IPS DF 19.7 (cell line): Measurements from ENCODE around the gene TIMM50.
"Not testable (repeated sequence)": the region's sequence is repeated elsewhere in the genome, so short reads cannot be mapped to it uniquely, and the experiment has no call there.

Experiments used
- DNase-seq: peaks from one replicate; pipeline ENCODE4 v3.0.0-alpha.2; 2013; ENCODE audit warnings: low read depth, low spot score

Gene TIMM50

DNA sequence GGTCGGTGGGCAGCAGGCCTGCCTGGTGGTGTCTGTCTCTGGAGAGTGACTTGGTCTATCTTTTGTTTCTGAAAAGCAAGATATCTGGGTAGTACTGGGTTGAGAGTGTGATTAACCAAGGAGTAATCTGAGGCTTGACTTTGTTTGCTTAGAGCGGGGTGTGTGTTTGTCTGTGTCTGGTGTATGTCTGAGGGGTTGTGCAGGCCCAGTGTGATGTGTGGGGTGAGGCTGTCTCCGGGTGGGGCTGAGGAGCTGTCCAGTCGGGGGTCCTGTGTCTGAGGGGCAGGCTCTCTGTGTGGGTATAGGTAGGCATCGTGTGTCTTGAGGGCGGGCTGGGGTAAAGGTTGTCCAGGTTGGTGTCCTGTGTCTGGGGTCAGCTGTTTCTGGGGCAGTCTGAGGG, 11.1 kb upstream of the TIMM50 start:
- DNase-seq, result no peak

DNA sequence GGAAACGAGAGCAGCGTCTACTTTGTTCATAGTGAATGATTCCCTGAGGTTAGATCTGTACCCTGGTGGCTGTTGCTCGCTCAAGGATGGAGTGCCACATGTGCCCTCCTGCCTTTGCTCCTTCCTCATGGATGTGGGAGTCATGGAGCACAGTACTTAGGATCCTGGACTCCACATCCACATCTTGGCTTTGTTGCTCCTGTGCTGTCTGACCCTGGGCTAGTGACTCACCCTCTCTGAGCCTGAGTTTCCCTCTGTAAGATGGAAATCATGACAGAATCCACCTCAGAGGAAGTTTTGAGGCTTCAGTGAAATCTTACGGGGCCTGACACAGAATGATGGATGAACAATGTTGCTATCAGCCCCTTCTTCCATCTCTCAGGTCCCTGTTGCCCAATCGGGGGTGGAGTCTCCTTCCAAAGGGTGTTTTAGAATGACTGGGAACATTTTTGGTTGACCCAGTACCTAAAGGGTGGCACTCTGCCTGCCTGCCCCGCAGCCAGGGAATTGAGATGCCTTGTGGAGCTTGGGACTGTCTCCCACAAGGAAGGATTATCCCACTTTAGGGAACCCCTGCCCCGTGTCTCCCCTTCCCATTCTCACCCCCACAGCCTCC, 9.8 kb upstream of the TIMM50 start:
- DNase-seq, result no peak

DNA sequence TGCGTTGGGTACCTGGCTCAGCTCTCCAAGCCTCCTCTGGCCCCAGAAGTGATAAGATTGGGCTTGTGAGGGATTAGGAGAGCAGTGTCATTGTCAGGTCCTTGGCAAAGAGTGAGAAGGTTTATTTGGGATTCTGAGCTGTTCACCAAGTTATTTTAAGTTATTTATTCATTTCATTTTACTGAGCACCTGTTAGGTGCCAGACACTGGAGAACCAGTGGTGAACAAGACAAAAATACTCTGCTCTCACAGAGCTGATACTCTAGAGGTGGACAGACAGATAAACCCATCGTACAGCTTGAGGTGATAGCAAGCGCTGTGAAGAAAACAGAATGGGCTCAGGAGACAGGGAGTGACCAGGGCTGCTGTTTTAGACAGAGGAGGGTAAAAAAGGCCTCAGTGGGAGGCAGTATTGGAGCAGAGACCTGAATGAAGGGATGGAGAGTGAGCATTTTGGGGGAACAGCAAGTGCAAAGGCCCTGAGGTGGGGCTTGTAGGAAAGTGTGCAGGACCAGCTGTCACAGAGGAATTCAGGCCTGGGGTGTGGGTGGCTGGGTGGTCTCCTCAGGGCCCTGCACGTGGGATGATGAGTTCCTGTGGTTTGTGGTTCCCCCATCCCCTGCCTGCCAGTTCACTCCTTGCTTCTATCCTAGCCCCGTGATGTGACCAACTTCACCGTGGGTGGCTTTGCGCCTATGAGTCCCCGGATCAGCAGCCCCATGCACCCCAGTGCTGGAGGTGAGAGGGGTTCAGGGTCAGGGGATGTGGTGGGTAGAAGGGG, 8.7 kb upstream of the TIMM50 start:
- DNase-seq, result no peak

DNA sequence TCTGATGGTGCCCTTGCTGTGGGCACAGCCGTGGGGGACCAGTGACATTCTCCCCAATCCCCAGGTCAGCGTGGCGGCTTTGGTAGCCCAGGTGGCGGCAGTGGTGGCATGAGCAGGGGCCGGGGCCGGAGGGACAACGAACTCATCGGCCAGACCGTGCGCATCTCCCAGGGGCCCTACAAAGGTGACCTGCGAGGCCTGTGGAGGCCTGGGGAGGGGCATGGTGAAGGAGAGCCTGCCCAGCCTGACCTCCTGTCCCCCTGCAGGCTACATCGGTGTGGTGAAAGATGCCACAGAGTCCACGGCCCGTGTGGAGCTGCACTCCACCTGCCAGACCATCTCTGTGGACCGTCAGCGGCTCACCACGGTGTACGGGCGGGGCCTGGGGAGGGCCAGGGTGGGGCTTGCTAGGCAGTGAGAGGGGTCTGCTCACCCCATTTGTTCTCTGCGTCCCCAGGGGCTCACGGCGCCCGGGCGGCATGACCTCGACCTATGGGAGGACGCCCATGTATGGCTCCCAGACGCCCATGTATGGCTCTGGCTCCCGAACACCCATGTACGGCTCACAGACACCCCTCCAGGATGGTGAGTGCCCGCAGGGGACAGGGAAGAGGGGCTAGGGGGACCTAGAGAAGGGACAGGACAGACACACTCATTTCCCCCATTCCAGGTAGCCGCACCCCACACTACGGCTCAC, 7.7 kb upstream of the TIMM50 start:
- DNase-seq, result no peak

DNA sequence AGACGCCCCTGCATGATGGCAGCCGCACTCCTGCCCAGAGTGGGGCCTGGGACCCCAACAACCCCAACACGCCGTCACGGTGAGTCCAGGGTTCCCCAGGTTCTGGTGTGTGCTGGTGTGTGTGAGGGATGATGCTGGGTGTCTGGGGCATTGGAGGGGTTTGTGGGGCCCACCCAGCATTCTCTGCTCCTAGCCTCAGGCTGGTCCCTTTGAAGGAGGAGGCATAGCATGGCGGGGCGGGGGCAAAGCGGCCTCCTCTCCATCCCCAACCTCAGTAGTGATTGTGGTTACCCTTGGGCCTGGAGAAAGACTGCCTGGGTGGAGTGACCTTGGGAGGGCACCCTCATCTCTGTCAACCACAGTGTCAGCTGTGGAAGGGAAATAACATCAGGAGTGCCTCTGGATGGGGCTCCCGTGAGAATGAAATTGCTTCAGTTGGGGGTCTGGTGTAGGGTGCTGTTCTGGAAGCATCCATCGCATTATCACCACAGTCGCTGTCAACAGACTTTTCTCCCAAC, 7.1 kb upstream of the TIMM50 start:
- DNase-seq, result no peak

DNA sequence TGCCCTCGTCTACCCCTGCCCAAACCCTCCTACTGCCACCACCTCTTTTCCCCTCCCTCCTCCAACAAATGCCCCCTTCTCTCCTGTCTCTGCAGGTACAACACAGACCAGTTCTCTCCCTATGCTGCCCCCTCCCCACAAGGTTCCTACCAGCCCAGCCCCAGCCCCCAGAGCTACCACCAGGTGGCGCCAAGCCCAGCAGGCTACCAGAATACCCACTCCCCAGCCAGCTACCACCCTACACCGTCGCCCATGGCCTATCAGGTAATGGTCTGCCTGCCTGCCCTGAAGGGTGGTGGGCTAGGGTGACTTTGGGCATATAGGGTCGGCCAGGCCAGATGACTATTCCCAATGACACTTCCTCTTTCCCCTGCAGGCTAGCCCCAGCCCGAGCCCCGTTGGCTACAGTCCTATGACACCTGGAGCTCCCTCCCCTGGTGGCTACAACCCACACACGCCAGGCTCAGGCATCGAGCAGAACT, 6.5 kb upstream of the TIMM50 start:
- no peak for DNase-seq

DNA sequence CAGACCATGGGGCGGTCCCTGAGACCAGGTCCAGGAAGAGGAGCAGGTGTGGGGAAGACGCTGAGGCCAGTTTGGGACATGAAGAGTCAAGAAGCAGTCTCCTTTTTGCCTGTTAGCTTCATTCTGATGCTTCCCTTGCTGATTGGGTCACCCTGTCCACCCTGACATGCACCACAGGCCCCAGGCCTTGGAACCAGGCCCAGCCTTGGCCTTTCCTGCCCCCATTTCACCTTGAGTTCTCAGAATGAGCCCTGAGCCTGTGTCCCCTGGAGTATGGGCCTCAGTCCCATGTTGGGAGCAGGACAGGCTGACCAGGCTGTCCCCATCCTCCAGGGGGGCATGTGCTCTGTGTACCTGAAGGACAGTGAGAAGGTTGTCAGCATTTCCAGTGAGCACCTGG, 4.9 kb upstream of the TIMM50 start:
- DNase-seq, result no peak

DNA sequence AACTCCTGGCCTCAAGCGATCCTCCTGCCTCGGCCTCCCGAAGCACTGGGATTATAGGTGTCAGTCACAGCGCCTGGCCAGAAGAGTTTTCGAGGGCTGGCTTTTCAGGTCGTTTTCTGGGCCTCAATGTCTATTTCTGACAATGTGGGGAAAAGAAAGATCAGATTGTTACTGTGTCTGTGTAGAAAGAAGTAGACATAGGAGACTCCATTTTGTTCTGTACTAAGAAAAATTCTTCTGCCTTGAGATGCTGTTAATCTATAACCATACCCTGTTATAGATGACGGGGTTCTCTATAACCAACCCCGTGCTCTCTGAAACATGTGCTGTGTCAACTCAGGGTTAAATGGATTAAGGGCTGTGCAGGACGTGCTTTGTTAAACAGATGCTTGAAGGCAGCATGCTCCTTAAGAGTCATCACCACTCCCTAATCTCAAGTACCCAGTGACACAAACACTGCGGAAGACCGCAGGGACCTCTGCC, 1.3 kb upstream of the TIMM50 start:
- not testable (repeated sequence) for DNase-seq

DNA sequence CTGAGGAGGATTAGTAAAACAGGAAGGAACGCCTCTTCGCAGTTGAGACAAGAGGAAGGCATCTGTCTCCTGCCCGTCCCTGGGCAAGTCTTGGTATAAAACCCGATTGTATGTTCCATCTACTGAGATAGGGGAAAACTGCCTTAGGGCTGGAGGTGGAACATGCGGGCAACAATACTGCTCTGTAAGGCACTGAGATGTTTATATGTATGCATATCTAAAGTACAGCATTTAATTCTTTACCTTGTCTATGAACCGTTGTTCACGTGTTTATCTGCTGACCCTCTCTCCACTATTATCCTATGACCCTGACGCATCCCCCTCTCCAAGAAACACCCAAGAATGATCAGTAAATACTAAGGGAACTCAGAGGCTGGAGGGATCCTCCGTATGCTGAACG, 722 bp upstream of the TIMM50 start:
- DNase-seq, result no peak

DNA sequence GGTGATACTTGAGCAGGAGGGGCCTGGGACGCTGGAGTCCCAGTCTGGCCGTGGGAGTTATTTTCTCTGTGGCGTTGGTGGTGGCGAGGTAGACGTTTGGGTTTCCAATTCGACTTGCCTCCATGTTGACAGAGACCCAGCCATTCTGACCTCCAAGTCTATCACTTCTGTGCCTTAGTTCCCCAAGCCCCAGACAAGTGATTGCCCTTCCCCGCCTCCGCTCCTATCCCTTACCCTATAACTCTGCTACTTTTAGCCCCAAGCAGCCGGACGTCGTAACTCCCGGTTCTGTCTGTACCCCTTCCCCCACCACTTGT, 549 bp downstream of the TIMM50 start:
- DNase-seq, result no peak

DNA sequence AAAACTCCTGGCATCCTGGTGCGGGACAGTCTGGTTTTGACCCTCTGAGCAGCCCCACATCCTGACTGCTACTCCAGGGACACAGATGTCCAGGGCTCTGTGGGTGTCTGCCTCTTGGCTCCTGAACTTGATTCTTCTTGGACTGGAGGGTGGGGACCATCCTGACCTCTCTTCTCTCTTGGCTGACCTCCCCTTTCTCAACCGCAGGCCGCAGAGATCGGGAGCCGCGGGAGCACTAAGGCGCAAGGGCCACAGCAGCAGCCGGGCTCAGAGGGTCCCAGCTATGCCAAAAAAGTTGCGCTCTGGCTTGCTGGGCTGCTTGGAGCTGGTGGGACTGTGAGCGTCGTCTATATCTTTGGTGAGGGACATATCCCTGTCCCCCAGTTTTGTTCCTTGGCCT, 1.0 kb downstream of the TIMM50 start:
- DNase-seq, result no peak

DNA sequence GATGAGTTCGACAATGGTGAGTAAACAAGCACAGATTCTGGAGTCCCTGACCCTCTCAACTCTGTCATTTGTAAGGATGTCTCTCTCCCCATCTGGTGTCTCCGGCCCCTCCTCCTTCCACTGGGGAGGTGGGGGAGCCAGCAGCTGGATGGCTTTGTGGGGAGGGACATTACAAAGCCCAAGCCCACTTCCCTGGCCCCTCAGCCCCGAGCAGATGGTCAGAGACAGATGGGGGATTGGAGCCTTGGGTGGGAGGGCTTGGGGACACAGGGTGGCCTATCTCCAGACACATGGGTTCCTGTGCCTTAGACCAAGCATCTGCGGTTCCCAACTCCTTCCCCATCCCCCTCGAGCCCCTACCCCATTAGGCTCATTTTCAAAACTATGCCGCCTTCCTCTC, 2.5 kb downstream of the TIMM50 start:
- no peak for DNase-seq

DNA sequence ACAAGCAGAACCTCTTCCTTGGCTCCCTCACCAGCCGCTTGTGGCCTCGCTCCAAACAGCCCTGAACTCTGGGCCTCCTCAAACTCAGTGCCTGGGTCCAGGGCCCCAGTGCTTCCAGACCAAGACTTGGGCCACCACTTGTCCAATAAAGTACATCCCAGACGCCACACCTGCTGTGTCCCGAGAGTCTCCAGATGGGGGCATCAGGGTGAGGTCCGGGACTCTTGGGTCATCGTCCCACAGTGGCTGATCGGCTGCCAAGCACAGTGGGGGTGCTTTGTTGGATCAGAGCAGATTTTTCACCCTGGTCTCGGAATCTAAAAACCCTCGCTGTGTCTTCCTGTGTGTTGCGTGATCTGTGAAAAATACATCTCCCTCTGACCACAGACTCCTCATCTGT, 9.1 kb downstream of the TIMM50 start:
- DNase-seq, result no peak

DNA sequence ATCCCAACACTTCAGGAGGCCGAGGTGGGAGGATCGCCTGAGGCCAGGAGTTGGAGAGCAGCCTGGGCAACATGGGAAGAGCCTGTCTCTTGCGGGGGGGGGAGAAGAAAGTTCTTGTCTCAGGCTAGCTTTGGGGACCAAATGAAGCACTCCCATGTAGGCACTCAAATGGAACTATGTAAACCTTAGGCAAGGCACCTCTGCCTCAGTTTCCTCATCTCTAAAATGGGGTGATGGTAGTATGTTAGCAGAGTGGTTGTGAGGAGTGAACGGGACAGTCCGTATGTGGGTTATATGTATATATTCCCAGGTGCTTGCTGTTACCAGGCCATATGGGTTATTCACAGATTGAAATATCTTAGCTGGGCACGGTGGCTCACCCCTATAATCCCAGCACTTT, 11.6 kb downstream of the TIMM50 start:
- DNase-seq, result no peak

DNA sequence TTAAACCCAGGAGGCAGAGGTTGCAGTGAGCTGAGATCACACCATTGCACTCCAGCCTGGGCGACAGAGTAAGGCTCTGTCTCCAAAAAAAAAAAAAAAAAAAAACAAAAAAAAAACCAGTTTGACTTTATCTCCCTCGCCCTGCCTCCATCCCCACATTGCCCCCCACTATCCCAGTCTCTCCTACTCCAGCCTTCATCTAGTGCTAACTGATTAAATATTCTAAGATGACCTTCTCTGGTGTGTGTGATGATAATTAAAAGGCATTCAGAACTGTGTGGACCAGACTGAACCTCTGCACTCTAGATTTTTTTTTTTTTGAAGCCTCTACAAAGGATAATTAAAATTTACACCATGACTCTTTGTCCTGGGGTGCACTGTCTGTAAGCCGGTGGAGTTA, 12.2 kb downstream of the TIMM50 start:
- no peak for DNase-seq

DNA sequence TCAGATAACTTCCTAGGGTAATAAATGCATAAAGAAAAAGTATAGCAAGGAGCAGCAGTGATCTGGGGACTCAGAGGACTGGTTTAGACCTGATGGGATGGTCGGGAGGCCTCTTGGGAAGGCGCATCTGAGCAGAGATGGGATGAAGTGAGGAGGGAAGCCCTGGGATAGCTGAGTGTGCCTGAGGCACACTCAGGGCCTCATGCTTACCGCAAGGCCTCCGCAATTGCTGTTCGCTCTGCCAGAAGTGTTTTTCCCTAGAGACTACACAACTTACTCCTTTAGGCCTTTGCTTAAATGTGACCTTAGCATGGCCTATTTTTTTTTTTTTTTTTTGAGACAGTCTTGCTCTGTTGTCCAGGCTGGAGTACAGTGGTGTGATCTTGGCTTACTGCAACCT, 14.0 kb downstream of the TIMM50 start:
- DNase-seq, result no peak

DNA sequence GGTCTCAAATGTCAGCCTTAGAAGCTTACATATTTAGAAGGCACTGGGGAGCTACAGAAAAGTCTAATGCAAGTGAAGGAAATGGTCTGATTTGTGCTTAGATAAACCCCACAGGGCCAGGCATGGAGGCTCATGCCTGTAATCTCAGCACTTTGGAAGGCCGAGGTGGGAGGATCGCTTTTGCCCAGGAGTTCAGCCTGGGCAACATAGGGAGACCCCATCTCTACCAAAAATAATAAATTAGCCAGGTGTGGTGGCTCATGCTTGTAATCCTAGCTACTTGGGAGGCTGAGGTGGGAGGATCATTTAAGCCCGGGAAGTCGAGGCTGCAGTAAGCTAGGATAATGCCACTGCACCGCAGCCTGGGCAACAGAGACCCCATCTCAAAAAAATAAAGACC, 15.4 kb downstream of the TIMM50 start:
- DNase-seq, result no peak

DNA sequence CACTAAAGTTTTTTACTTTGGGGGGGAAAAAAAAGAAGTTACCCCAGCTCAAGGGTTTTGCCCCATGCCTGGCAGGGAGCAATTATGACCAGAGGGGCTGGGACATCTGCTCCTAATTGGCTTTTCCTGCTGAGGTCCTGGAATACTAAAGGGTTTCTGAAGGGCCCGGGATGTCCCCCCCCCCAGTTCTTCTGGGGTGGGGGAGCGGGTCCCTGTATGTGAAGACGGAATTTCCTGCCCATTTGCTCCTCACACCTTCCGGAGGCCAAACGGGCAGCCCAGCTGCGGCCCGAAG, 17.0 kb downstream of the TIMM50 start:
- no peak for DNase-seq

DNA sequence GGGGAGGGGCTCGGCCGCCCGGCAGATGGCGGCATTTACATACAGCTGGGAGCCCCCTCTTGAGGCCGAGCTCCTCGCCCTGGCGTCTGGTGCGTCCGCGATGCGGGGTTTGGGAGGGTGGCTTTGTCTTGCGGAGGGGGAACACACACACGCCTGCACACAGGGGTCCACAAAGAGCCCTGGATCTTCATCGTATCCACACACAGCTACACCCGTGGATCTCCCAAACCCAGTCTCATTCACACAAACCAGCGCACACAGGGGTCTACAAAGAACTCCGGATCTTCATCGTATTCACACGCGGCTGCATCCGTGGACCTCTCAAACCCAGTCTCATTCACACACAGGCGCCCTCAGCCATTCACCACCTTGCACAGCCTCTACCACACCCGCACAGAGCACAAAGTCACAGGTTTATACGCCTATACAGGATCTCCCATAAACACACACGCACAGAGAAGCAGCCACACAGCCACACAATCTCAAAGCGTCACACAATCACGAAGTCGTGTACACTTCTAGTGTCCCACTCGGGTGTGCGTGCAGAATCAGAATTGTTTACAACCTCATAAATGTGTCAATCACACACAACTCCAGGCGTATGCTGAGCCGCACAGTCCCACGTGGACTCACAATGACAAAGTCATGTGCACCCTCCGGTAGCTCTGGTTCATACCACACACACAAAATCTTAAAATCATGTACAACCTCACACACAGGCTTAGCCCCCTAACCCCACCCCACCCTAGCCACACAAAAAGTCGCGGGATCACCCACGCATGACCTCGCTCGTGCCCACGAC, 17.6 kb downstream of the TIMM50 start:
- DNase-seq, result no peak

DNA sequence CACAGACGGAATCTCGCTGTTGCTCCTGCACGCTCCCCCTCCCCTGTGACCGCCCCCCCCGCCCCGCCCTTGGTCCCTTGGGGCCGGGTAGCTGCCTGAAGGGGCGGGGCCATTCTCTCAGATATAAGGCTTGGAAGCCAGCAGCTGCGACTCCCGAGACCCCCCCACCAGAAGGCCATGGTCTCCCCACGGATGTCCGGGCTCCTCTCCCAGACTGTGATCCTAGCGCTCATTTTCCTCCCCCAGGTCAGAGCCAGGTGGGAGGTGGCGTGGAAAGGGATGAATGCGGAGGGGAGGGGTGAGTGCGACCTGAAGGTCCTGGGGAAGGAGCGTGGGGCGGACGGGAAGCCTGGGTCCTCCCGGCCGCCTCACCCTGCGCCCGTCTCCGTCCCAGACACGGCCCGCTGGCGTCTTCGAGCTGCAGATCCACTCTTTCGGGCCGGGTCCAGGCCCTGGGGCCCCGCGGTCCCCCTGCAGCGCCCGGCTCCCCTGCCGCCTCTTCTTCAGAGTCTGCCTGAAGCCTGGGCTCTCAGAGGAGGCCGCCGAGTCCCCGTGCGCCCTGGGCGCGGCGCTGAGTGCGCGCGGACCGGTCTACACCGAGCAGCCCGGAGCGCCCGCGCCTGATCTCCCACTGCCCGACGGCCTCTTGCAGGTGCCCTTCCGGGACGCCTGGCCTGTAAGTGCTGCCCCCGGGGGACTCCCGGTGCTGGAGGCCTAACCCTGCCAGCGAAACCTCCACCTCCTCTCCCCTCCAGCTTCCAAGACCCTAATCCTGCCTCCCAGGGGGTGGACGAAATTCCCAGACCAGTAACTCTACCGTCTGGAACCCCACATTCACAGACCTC, 18.4 kb downstream of the TIMM50 start, which contains the start of gene DLL3:
Gene DLL3 (plus strand): TSS at position 150 of the 845 bp plus-strand sequence. CDS start 28 bp downstream, at position 178.
- DNase-seq, result no peak

DNA sequence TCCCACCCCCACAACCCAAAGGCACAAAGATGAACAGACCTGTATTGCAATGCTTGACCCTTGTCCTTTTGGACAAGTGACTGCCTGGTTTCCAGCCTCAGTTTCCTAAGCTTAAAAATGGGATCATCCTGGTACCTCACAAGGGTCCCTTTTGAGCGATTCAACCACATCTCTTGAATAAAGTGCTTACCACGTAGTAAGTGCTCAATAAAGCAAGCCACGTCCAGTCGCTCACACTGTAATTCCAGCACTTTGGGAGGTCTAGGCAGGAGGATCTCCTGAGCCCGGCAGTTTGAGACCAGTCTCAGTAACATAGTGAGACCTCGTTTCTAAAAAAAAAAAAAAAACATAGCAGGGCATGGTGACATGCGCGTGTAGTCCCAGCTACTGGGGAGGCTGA, 19.3 kb downstream of the TIMM50 start:
- DNase-seq, result no peak
